HepG2 (cell line): ENCODE data around the gene CLEC7A. TPM values are rescaled to one million over a fixed set of nuclear protein-coding genes. Genes with fewer than 3 reads are reported as not detected.

Experiments used
- ATAC-seq: fragments of 200-7000 bp; cut with Tn5 transposase; 3 replicates; pipeline ENCODE4 v1.9.1; 2020; ENCODE audit warnings: mild to moderate bottlenecking, moderate library complexity
- BruUV-seq: library from RNA; stranded (reverse); fragments of 400-500 nt; replicated peaks from 2 replicates; lab custom pipeline; 2021; lab: Mats Ljungman, UMichigan
- CTCF ChIA-PET: fragments of 300-600 bp; formaldehyde crosslinking; extraction: SDS; loops from one replicate; lab custom pipeline; 2021; ENCODE audit warnings: low total read pairs, inconsistent platforms, low intra/inter-chr PET ratio; lab: Yijun Ruan, JAX
- POLR2A ChIA-PET: fragments of 350-600 bp; sonication (Branson Sonifier 250); formaldehyde crosslinking; loops from one replicate; lab custom pipeline; 2020; ENCODE audit warnings: antibody characterized with exemption, inconsistent platforms; lab: Yijun Ruan, JAX
- DNase-seq: peaks from one replicate; pipeline ENCODE4 v3.0.0-alpha.2; 2015; ENCODE audit warnings: low spot score
- FAIRE-seq: peaks from 3 replicates; lab custom pipeline; 2011; peaks lifted over from hg19 to GRCh38; lab: Jason Lieb, UNC
- H2AFZ ChIP-seq: one replicate; pipeline ENCODE4 v1.6.1; 2011; ENCODE audit warnings: low read length, inconsistent platforms
- H3K27ac ChIP-seq: fragments of 300-600 bp; 3 replicates; pipeline ENCODE4 v1.8.0; 2011; ENCODE audit warnings: mixed run types, mild to moderate bottlenecking, mixed read lengths, low read length, inconsistent platforms; ENCODE audit not compliant: insufficient read depth; ENCODE audit errors: extremely low read length
- H3K27me3 ChIP-seq, 2 experiments: fragments of 200-600 bp in 1 of 2; 2 replicates in 1 of 2; 3 replicates in 1 of 2; pipeline versions ENCODE4 v1.6.0 to v1.8.0; 2011; ENCODE audit warnings: low read length in 2 of 2, mild to moderate bottlenecking in 2 of 2, moderate library complexity in 2 of 2, inconsistent platforms in 1 of 2; ENCODE audit not compliant: insufficient read depth in 2 of 2, control insufficient read depth in 1 of 2
- H3K36me3 ChIP-seq, 2 experiments: fragments of 200-600 bp in 1 of 2; replicated peaks in 1 of 2; 2 replicates in 1 of 2; 3 replicates in 1 of 2; pipeline versions ENCODE4 v1.5.1 to v1.8.0; 2011; ENCODE audit warnings: low read length in 2 of 2, inconsistent platforms in 1 of 2; ENCODE audit not compliant: insufficient read depth in 2 of 2, control insufficient read depth in 1 of 2
- H3K4me1 ChIP-seq: 2 replicates; pipeline ENCODE4 v1.5.1; 2012; ENCODE audit warnings: low read length, inconsistent platforms; ENCODE audit not compliant: insufficient read depth
- H3K4me2 ChIP-seq: 2 replicates; pipeline ENCODE4 v1.6.0; 2011; ENCODE audit warnings: low read depth, low read length, inconsistent platforms
- H3K4me3 ChIP-seq, 3 experiments: fragments of 200-600 bp in 1 of 3; sonication (generic), shearing (Covaris generic) in 1 of 3; replicated peaks in 1 of 3; 2 replicates each; pipeline ENCODE4 v1.5.1; 2011 to 2016; ENCODE audit warnings: low read length in 3 of 3, inconsistent platforms in 2 of 3, low read depth in 2 of 3, mild to moderate bottlenecking in 2 of 3, control low read depth in 1 of 3, mixed read lengths in 1 of 3; ENCODE audit not compliant: insufficient read depth in 1 of 3
- H3K79me2 ChIP-seq: one replicate; pipeline ENCODE4 v1.6.1; 2011; ENCODE audit warnings: low read length, inconsistent platforms; ENCODE audit not compliant: insufficient read depth
- H3K9ac ChIP-seq: 2 replicates; pipeline ENCODE4 v1.6.0; 2011; ENCODE audit warnings: mild to moderate bottlenecking, low read depth, low read length, inconsistent platforms; ENCODE audit not compliant: insufficient read depth
- H3K9me3 ChIP-seq: 2 replicates; pipeline ENCODE4 v1.5.1; 2012; ENCODE audit warnings: mild to moderate bottlenecking, low read length
- H4K20me1 ChIP-seq: 2 replicates; pipeline ENCODE4 v1.6.0; 2011; ENCODE audit warnings: inconsistent platforms, mild to moderate bottlenecking, low read length, moderate library complexity; ENCODE audit not compliant: insufficient read depth
- FLYWCH1 ChIP-seq: sonication (generic); formaldehyde crosslinking; IDR thresholded peaks from 2 replicates; pipeline ENCODE4 v1.8.1; 2023; ENCODE audit warnings: mild to moderate bottlenecking, missing genetic modification reagents
- FOSL1 ChIP-seq: sonication (generic); formaldehyde crosslinking; IDR thresholded peaks from 2 replicates; pipeline ENCODE4 v1.9.0; 2021; ENCODE audit warnings: missing genetic modification reagents, borderline replicate concordance
- GATAD2A ChIP-seq: IDR thresholded peaks from 2 replicates; pipeline ENCODE4 v1.6.1; 2016
- HOXA9 ChIP-seq: sonication (generic); formaldehyde crosslinking; IDR thresholded peaks from 2 replicates; pipeline ENCODE4 v1.8.1; 2022; ENCODE audit warnings: missing genetic modification reagents, mild to moderate bottlenecking, moderate library complexity, borderline replicate concordance
- NFIB ChIP-seq: sonication (generic); formaldehyde crosslinking; IDR thresholded peaks from 2 replicates; pipeline ENCODE4 v1.9.0; 2021; ENCODE audit warnings: missing genetic modification reagents, mild to moderate bottlenecking, borderline replicate concordance
- SATB2 ChIP-seq: sonication (generic); formaldehyde crosslinking; IDR thresholded peaks from 2 replicates; pipeline ENCODE4 v1.5.0; 2020; ENCODE audit warnings: missing genetic modification reagents
- SOX6 ChIP-seq, 2 experiments: fragments of 450-650 bp in 1 of 2; sonication (generic) in 1 of 2; formaldehyde crosslinking in 1 of 2; IDR thresholded peaks; 2 replicates each; pipeline versions ENCODE4 v1.4.0 to v1.6.1; 2017 to 2020; ENCODE audit warnings: antibody characterized with exemption in 1 of 2, mild to moderate bottlenecking in 1 of 2, missing genetic modification reagents in 1 of 2
- STAT5B ChIP-seq: sonication (generic); formaldehyde crosslinking; IDR thresholded peaks from 2 replicates; pipeline ENCODE4 v1.4.0; 2020; ENCODE audit warnings: missing genetic modification reagents
- U2AF1 ChIP-seq: fragments of 200-400 bp; formaldehyde crosslinking; optimal IDR thresholded peaks from 2 replicates; pipeline ENCODE3; 2017; ENCODE audit warnings: mild to moderate bottlenecking, low read depth, low read length
- ZBTB33 ChIP-seq: sonication (generic); formaldehyde crosslinking; IDR thresholded peaks from 2 replicates; pipeline ENCODE4 v1.4.0; 2020; ENCODE audit warnings: missing genetic modification reagents
- ZNF44 ChIP-seq: sonication (generic); formaldehyde crosslinking; IDR thresholded peaks from 2 replicates; pipeline ENCODE4 v1.5.1; 2020; ENCODE audit warnings: mild to moderate bottlenecking, missing genetic modification reagents
- ZNF569 ChIP-seq: sonication (generic); formaldehyde crosslinking; IDR thresholded peaks from 2 replicates; pipeline ENCODE4 v1.5.0; 2020; ENCODE audit warnings: mild to moderate bottlenecking, missing genetic modification reagents, moderate library complexity, borderline replicate concordance
- ZNF7 ChIP-seq: IDR thresholded peaks from 2 replicates; pipeline ENCODE4 v1.6.1; 2016; ENCODE audit warnings: missing biosample characterization, missing genetic modification reagents
- ZNF766 ChIP-seq: sonication (generic); formaldehyde crosslinking; IDR thresholded peaks from 2 replicates; pipeline ENCODE4 v1.5.0; 2020; ENCODE audit warnings: missing genetic modification reagents, borderline replicate concordance
- WGBS: methylation state at CpG from one replicate; pipeline ENCODE4 v1.1.6; 2017; ENCODE audit warnings: low lambda C conversion rate; 5-methylcytosine and 5-hydroxymethylcytosine counted together
- in situ Hi-C: cut with HindIII; loops from 2 replicates; pipeline ENCODE4 v1.10.0; 2017; ENCODE audit warnings: low pct_unique_long_range_greater_than_20kb; ENCODE audit not compliant: extremely low pct_ligation_motif_present
- intact Hi-C: fragments of 100-400 bp; cut with micrococcal nuclease; formaldehyde crosslinking; loops from one replicate; pipeline ENCODE4 v1.10.0; 2022; ENCODE audit not compliant: unreplicated experiment
- polyA plus RNA-seq, 8 experiments: library from polyadenylated mRNA; depleted of rRNA in 3 of 8; stranded (reverse) in 7 of 8; unstranded in 1 of 8; fragments of >200 nt; fragmentation: Illumina TruSeq in 4 of 8; extraction: Trizol in 4 of 8; gene quantifications; 2 replicates each; pipeline versions ENCODE4 v1.2.1 to v1.2.3, GENCODE V29; 2011 to 2016; ENCODE audit warnings: low read depth in 4 of 8, missing spikeins in 1 of 8, mixed read lengths in 1 of 8; ENCODE audit not compliant: insufficient read depth in 1 of 8
- total RNA-seq, 5 experiments: library from RNA; depleted of rRNA; stranded (reverse); fragments of >200 nt; fragmentation: Illumina TruSeq; extraction: Trizol; gene quantifications; 2 replicates each; pipeline ENCODE4 v1.2.3, GENCODE V29; 2016; ENCODE audit warnings: low read depth in 1 of 5

CLEC7A gene
- total and polyA plus RNA-seq, 2 of the 13 experiments (the other 11 are each of a cell fraction or from before 2014, with no cell fraction given), result not detected

- in situ Hi-C loops (no loop called here), intact Hi-C loops (no loop called here)
- H3K36me3 ChIP-seq, result no peaks in the 10 kb centered on the region
- no peaks in the 10 kb centered on the region for H3K9me3 ChIP-seq
- no peak overlapping the region for H3K27ac ChIP-seq
- no peak overlapping the region for H3K9ac ChIP-seq
- H3K27me3 ChIP-seq, result peaks cover 0 to 4% of the 10 kb centered on the region in 2 experiments; a peak in 2 of 5 replicates
- TF ChIP-seq STAT5B (no peak), HOXA9 (CRISPR knock-in tag) (no peak), SOX6 (IDR thresholded peaks at IDR 0.05) (no peak), SOX6 (CRISPR knock-in tag; IDR thresholded peaks at IDR 0.05) (no peak), FOSL1 (CRISPR knock-in tag) (no peak), SATB2 (CRISPR knock-in tag) (no peak), GATAD2A (CRISPR knock-in tag) (no peak), ZNF44 (no peak), FLYWCH1 (CRISPR knock-in tag) (no peak), NFIB (no peak), U2AF1 (no peak), ZNF569 (CRISPR knock-in tag) (no peak), ZNF766 (CRISPR knock-in tag) (no peak), ZNF7 (CRISPR knock-in tag) (no peak), ZBTB33 (CRISPR knock-in tag) (no peak)
- TF ChIP-seq, all 625 proteins: peak for 0
- Histone ChIP-seq H3K4me1 (no peaks in the 10 kb centered on the region), H2AFZ (no peak overlapping the region), H3K79me2 (no peaks in the 10 kb centered on the region), H3K4me2 (no peak overlapping the region), H3K4me3 (no peak overlapping the region), H4K20me1 (no peaks in the 10 kb centered on the region)
- ChIA-PET CTCF (no interaction called here), POLR2A (no interaction called here)
- BruUV-seq, result no TSS peak
- no peak for ATAC-seq
- FAIRE-seq, result no peak
- no peak for DNase-seq
- WGBS, result 81% methylated on average over 38 of the region's 38 CpGs
These were observed 18.5 kb downstream of the CLEC7A start for GRCh38 chr12:10111451-10111850.
